ENCODE data around the gene TOR3A.
A peak's percentile ranks its signal among the peaks of the same experiment; 100 is the strongest.

The TOR3A gene

DNA sequence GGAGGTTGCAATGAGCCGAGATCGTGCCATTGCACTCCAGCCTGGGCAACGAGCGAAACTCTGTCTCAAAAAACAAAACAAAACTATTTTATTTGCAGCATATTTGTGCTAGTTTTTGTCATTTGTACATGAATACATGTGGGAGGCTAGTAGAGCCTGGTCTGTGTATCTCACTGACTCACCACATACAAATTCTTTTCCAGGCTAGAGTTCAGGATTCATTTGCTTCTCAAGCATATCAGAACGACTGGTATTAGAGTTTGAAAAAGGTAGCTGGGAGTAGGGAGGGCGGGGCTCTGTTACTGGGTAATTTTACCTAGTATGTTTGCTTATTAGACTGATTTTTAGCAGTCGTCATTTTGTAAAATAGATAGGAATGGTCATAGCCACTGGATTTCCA is 4.5 kb upstream of the TOR3A start:
- no peak for DNase-seq

DNA sequence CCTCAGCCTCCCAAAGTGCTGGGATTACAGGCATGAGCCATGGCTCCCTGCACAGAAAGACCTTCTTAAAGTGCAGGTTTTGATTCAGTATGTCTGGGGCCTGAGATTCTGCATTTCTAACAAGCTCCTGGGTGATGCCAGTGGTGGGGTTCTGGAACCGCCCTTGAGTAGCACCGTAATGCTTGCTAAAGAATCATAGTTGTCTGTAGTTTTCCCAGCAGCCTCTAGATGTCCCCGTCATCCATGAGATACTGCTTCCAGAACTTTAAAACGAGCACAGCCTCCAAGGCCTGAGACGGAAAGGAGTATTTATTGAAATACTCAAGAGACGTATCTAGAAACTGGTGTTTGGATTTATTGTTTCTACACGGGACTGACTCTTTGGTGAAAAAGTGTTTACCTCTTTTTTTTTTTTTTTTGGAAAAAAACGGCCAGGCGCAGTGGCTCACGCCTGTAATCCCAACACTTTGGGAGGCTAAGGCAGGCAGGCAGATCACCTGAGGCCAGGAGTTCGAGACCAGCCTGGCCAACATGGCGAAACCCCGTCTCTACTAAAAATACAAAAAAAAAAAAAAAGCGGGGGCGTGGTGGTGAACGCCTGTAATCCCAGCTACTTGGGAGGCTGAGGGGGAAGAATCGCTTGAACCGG is 2.6 kb upstream of the TOR3A start:
- DNase-seq, result peak; percentile 80

DNA sequence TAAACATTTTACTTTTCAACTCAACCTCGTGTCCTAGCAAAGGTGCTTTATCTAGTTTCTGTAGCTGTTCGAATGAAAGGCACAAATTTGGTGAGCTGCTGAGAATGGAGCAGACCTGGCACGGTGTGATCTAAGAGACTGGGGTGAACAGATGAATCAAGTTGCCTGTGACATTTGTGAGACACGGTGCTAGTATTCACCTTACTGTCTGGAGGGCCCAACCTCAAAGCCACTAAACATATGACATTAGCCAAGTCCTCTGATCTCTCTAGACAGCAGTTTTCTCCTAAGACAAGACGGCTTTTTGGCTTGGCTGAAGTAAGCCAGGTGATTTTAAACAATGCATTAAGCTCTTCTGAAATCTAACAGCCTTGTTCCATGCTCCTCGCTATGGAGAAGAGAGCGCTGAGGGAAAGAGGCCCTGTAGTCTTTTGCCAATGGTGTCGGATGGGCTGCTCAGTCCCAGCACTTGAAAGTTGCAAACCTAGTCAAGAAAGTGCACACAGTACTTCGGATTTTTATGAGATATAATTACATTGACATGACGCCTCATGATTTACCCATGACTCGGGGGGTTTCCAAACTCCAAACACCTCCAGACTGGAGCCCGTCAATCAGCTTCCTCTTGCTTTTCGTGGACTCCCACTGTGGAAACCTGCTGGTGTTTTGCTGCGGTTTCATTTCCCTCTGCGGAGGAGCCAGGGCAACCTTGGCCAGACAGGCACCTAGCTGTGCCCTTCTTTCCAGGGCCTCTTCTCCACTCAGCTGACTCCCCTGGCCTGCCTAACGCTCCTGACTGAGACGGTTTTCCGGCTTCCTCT is 794 bp upstream of the TOR3A start:
- DNase-seq, result peak; percentile 38

DNA sequence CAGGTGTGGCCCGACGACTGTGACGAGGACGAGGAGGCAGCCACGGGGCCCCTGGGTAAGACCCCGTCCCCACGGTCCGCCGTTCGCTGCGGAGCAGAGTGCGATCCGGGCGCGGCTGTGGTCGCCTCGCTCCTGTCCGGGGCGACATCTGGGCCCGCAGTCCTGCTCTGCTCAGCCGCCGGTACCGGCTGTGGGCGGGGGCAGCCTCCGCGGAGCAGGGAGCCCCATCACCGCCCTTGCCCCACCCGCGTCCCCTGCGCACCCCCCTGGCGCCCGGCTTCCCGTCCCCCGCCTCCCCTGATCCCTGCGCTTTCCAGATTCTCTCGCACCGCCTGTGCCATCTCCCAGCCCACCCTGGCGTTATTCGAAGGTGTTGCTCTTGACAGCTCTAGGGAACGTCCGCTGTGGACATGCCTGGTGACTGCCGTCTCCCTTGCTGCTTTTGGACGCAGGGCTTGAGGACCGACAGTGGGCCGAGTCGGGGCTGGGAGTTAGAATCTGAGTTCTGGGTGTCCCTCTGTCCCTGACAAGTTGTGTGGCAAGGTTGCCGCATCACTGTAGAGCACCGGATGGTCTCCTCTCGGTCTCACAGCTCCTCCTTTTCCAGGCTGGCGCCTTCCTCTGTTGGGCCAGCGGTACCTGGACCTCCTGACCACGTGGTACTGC is 596 bp downstream of the TOR3A start:
- DNase-seq, result peak; percentile 8

DNA sequence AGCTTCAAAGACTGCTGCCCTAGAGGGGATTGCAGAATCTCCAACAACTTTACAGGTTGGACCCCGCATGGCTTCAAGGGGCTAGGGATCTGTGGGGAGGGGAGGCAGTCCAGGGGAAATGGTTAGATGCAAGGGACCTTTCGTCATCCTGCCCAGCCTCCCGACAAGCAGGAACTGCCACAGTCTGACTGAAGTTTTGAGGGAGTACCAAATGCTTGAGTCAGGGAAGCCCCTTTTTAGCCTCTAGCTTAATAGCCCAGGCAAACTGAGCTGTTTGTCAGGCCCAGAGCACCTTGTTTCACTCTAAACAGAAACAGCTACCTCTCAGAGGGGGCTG is 1.1 kb downstream of the TOR3A start:
- peak; percentile 24 for DNase-seq

DNA sequence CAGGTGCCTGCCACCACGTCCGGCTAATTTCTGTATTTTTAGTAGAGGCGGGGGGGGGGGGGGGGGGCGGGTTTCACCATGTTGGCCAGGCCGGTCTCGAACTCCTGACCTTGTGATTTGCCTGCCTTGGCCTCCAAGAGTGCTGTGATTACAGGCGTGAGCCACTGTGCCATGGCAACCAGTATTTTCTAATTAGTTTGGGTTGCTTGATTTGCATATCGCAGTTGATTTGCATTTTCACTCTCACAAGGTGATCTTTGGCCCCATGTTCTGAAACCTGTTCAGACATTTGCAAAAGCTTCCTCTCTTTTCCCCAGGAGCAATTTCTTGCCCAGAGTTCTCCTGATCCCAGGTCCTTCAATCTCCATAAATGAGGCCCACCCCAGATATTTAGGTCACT is 1.7 kb downstream of the TOR3A start:
- no peak for DNase-seq

DNA sequence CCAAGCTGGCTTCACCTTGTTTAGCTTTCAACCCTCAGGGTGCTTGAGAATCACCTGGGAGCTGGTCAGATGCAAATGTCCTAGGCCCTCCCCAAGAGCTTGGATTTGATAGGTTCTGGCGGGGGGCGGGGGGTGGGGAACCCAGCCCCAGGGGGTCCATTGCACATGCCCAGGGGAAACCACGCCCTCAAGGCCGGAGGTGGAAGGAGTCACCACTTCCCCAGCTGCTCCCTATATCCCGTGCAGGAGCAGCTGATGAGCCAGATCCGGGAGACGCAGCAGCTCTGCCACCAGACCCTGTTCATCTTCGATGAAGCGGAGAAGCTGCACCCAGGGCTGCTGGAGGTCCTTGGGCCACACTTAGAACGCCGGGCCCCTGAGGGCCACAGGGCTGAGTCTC is 5.8 kb downstream of the TOR3A start:
- DNase-seq, result no peak

DNA sequence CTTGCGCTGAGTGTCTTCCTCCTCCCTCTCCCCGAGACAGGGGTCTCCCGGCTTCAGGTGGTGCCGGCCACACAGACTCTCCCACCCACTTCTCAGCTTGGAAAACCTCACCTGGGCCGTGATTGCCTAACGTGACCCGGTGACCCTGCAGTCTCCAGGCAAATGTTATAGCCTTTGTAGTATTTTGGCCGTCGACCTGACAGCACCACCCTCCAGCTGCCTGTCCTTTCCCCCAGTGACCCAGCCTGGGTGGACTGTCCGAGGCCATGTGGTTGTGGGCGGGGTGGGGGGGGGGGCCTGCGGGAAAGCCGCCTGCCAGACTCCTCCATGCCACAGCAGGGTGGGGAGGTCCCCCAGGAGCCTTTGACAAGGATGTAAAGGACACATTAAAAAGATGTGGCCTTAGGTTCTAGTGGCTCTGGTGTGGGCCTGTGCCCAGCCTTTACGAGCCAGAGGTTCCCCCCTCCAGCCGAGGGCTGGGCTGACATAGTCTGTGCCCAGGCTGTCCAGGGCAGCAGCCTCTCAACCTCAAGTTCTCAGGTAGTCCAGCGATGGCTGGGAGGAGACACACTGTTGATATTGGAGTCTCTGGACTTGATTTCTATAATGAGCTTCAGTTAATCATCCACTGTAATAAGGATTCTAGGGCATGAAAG is 8.1 kb downstream of the TOR3A start:
- DNase-seq, result no peak

DNA sequence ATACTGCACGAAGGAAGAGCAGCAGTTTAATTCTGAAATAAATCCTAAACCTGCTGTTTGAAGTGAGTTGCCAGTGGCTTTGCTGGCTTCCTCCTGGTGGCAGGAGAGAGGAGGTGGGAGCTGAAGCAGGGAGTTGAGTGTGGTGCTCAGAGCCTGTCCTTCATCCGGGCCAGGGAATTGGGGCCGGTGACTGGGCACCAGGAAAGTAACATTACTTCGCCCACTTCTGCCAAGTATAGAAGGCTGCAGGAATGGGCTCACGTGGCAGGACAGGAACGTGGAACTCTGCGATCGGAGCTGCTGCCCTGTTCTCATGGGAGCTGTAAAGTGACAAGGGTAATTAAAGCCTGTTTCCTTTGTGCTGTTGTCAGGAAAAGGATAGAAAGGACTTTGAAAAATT is 8.7 kb downstream of the TOR3A start:
- DNase-seq, result no peak

DNA sequence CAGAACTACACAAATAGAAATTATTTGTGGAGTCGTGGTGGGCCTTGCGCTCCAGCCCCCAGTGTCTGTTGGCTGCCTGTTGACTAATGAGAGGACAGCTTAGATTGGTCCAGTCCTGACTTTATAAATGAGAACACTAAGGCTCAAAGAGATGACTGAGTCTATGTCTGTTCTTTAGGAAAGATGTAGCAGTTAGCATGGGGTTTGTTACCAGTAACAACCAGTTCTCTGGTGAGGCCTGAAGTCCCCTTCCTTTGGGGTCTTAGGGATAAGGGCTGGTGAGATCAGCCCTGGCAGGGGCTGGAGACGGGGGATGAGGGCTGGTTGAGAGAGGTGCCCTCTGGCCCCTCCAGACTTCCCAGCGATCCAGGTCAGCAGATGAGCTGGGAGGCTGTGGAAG is 9.1 kb downstream of the TOR3A start:
- no peak for DNase-seq

DNA sequence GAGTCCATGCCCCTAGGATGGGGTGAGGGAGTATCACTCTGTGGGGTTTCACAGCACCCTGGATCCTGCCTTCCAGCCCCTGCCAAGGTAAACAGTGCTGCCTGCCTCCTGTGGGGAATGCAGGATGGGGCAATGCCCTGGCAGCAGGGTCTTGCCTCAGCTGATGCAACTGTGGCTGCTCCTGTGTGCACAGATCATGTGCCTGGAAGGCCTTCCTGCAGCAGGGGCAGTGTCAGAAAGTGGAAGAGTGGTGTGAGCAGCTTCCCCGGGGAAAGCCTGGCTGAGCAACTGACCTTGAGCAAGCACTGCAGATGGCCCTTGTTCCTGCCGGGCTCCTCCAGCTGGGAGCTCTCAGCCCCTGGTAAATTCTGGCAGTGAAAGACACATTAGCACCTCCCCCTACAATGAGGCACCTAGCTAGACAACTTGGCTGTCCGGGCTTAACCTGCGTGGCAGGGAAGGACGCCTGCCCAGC is 9.9 kb downstream of the TOR3A start:
- no peak for DNase-seq

DNA sequence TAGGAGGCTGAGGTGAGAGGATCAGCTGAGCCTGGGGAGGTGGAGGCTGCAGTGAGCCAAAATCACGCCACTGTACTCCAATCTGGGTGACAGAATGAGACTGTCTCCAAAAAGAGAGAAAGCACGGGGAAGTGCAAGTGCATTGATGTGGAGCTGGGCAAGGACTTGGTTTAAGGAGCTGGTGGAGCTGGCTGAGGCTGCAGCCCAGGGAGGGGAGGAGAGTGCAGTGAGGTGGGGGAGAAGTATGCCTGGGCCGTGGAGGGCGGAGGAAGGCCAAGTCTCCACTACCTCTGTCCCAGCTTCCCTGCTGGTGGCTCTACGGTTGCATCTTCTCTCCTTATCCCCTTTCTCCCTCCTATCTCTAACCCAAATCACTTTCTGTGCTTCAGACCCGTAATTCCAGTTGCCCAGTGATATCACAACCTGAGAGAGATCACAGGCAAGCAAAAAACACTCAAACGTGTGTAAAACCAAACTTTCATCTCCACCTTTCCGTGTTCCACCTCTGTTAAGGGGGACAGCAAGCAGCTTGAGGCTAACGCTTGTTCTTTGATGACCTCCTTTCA is 11.1 kb downstream of the TOR3A start:
- no peak for DNase-seq

DNA sequence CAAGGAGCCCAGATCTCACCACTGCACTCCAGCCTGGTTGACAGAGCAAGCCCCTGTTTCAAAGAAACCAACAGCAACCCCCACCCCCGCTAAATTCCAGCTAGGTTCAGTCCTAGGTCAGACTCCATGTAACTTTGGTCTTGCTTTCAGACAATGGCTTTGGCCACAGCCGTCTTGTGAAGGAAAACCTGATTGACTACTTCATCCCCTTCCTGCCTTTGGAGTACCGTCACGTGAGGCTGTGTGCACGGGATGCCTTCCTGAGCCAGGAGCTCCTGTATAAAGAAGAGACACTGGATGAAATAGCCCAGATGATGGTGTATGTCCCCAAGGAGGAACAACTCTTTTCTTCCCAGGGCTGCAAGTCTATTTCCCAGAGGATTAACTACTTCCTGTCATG is 12.9 kb downstream of the TOR3A start:
- DNase-seq, result no peak

DNA sequence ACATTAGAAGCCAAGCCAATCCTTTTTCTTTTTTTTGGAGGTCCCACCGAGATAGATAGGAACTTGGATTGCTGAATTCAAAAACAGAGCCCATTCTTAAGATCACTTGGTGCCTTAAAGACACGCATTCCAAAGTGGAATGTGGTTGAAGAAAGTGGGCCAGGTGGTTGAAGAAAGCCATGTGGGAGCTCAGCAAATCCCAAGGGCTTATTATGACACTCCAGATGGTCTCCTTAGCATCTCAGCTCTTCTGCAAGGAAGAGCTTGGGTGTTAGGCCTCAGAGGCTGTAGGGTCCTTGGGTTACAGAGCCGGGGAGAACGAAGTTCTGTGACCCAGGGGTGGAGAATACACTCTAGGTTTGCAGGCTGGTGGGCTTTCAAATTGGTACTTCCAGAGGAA is 13.5 kb downstream of the TOR3A start:
- DNase-seq, result no peak

DNA sequence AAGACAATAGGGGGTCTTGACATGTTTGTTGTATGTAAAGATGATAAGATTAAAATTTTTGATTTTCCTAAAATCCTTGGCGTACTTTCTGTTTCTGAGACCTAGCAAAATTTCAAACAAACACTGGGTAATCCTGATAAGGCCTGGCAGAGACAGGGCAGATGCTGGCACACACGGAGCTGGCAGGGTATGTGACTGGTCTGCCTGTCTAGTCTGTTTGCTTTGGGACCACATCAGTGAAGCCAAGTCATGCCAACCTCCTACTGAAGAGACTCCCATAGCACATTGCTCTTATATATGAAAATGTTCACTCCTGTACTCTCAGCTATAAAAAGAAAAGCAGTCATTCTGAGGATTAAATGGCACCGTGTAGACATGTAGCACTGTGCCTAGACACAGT is 14.1 kb downstream of the TOR3A start:
- DNase-seq, result no peak

DNA sequence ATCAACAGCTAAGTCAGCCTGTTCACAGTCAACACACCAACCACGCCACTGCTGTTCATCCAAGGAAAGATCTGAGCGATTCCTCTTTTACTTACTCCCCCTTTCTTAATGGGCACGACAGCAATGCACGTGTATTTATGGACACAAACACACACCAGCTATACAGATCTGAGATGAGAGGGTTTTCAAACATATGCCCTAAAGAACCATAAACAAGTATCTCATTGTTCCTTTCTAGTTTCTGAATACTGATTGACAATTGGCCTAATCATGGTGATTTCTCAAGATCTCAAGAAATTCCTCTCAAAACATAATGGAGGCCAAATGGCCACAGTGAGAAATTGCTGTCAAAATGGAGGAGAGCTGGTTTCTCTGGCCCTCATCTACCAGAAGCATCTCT is 18.0 kb downstream of the TOR3A start:
- DNase-seq, result no peak

DNA sequence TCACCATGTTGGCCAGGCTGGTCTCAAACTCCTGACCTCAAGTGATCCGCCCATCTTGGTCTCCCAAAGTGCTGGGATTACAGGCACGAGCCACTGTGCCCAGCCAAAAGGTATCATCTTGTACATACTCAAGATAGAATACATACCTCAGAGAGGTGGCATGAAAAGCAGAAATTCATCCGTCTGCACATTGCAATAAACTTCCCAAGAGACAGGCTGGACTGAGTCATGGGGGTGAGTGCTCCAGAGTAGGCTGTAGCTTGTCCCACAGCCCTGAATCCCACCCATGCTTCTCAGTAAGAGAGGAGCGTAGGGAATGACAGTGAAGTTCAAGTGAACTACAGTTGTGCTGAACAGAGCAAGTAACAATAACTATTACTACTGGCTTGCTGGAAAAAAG is 19.7 kb downstream of the TOR3A start:
- no peak for DNase-seq

DNA sequence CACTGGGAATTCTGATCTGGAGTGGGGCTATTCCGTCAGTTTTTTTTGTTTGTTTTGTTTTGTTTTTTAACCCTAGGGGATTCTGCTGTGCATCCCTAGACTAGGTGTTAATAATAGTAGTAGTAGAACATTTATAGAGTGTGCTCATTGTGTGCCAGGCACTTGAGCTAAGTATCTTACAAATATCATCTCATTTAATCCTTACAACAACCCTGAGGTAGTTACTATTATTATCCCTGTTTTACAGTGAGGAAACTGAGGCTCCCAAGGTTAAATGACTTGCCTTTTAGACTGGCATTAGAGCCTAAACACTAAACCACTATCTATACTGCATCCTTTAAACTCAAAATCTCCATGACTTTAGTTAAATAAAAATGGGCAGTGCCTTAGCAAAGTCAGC is 22.1 kb downstream of the TOR3A start:
- no peak for DNase-seq

DNA sequence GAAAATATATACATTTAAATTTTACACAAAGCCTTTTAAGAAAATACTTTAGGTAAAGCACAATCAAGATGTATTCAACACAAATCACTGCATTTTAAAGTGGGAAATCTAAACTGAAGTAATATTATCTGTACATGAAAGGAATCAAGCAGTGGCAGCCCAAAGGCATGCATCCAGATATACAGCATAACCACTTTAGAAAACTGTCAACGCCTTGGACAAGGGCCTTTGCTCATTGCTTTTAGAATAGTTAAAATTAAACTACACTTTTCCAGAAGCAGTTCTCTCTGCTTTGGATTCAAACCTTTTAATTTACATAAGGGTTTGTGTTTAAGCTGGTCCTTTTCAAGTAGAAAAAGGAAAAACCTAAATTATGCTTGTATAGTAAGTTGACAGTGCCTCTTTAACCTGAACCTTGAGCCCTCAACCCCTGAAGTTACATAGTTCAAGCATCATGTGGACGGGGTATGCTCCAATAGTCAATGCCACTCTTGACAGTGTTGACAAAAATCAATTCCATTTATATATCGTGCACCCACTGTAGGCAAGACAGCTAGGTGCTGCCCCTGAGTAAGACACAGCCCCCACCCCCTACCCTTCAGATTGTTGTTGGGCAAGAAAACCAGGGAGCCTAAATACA is 22.9 kb downstream of the TOR3A start:
- no peak for DNase-seq

DNA sequence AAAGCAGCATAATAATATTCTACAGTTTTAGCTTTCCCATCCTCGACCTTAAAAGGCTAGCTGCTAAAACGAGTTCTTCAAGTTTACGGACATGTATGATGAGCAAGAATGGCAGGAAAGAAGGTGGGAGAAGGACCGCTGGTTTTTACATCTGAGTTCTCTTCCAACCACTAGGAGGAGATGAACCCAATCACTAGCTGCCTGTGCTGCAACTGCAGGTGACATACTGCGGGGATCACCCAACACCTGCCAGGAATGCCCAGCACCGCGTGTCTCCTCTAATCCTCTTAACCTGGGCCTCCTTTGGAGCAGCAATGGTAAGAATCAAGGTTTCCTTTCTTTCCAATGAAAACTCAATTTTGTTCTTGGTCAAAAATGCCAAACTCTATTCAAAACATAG is 23.5 kb downstream of the TOR3A start:
- no peak for DNase-seq

DNA sequence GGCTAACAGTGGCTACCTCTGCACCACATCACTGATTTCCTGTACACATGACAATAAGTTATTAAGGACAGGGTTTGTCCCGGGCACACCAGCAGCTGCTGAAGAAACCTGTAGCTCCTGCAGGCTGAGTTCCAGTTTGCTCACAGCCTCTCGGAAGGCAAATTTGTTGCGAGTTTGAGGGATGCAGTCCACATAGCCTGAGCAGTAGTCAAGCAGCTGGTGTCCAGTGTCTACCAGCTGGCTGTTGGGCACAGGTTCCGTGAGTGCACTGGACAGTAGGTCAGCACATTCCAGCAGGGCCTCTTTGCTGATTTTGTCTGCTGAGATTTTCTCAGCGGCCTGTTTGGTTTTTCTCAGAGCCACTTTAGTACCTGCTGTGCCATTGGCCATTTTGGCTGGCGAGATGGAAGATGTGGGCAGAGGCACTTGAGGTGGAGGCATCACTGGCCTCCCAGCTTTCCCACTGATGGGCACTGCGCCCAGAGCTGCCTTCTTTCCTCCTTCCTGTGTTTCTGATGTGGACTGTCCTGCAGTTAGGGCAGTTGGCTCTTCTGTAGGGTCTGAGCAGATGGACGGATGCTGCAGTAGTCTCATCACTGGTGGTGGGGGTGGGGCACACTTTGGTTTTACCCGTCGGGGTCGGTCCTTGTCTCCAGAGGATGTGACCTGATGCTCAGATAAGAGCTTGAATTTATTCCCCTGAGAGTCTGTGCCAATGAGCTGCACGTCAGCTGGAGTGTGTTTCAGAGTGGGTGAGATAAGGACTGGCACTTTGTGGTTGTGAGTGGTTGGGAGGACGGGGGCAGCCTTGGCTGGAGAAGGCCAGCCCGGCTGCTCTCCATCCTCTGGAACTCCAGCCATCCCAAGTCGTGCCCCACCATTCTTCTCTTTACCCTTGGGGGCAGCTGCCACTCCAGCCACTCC is 26.1 kb downstream of the TOR3A start:
- no peak for DNase-seq

DNA sequence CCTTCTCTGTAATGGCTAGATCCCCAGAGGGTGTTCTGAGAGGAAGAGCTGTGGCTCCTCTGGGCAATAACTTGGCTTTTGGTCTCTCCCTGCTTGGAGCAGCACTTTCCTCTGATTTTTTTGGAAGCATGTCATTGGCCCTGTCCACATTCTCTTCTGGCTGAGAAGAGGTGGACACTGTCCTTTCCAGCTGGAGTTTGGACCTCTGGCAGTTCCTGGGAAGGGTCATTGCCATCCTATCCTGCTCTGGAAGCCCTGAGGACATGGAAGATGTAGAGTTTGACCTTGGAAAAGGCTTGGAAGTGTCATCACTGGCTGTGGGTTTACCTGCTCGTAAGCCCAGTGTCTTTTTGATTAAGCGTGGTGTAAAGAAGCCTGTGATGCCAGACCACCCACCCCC is 26.8 kb downstream of the TOR3A start:
- no peak for DNase-seq

Measured in CD4-positive, alpha-beta T cell treated with Interleukin-4 for 4 hours (primary cell).